Type B pancreatic cell (in vitro differentiated cells): Measurements from ENCODE around the gene TESMIN. TPM values are rescaled to one million over a fixed set of nuclear protein-coding genes. Genes with fewer than 3 reads are reported as not detected.
A peak's percentile ranks its signal among the peaks of the same experiment; 100 is the strongest.

Experiments used
- DNase-seq: peaks from one replicate; pipeline ENCODE4 v3.0.0; 2021; ENCODE audit warnings: mixed read lengths; ENCODE audit not compliant: unreplicated experiment; ENCODE audit errors: extremely low spot score
- H3K27ac Mint-ChIP-seq: 2 replicates; pipeline ENCODE4 v1.8.0; 2021; ENCODE audit warnings: mild to moderate bottlenecking, mixed read lengths
- H3K27me3 Mint-ChIP-seq: 2 replicates; pipeline ENCODE4 v1.8.0; 2021; ENCODE audit warnings: mixed read lengths
- H3K36me3 Mint-ChIP-seq: 2 replicates; pipeline ENCODE4 v1.8.0; 2021; ENCODE audit warnings: mixed read lengths
- H3K4me1 Mint-ChIP-seq: one replicate; pipeline ENCODE4 v1.8.0; 2021; ENCODE audit warnings: mixed read lengths; ENCODE audit not compliant: unreplicated experiment
- H3K4me3 Mint-ChIP-seq: 2 replicates; pipeline ENCODE4 v1.8.0; 2021; ENCODE audit warnings: mild to moderate bottlenecking, mixed read lengths
- H3K9me3 Mint-ChIP-seq: 2 replicates; pipeline ENCODE4 v1.8.0; 2021; ENCODE audit warnings: mixed read lengths
- CTCF ChIP-seq: fragments of 200-600 bp; sonication (generic); conservative IDR thresholded peaks from 2 replicates; pipeline ENCODE4 v1.5.0; 2021; ENCODE audit warnings: antibody characterized with exemption, mild to moderate bottlenecking
- total RNA-seq: library from RNA; stranded (reverse); gene quantifications from 2 replicates; pipeline ENCODE4 v1.2.1, GENCODE V29; 2021; ENCODE audit warnings: low replicate concordance

The TESMIN gene
- total RNA-seq, 1 donor from 2014 or later: 6.7 TPM

GRCh38 chr11:68766786-68767185 lies 15.5 kb upstream of the TESMIN start:
- peak overlapping the region; percentile 29 for H3K27ac Mint-ChIP-seq

GRCh38 chr11:68764746-68765145 lies 13.4 kb upstream of the TESMIN start:
- no peak overlapping the region for H3K4me3 Mint-ChIP-seq
- H3K36me3 Mint-ChIP-seq: peaks cover 10% of the 10 kb centered on the region
- DNase-seq: no peak
- H3K27ac Mint-ChIP-seq: peak overlapping the region; percentile 20
- H3K4me1 Mint-ChIP-seq: peaks cover 7% of the 10 kb centered on the region
- no peaks in the 10 kb centered on the region for H3K27me3 Mint-ChIP-seq
- no peak for TF ChIP-seq CTCF
- no peaks in the 10 kb centered on the region for H3K9me3 Mint-ChIP-seq

More at GRCh38 chr11:68766786-68767185, 15.5 kb upstream of the TESMIN start:
- Mint-ChIP-seq H3K9me3 (no peaks in the 10 kb centered on the region), H3K4me3 (no peak overlapping the region), H3K36me3 (peaks cover 18% of the 10 kb centered on the region), H3K27me3 (peaks cover 4% of the 10 kb centered on the region), H3K4me1 (peaks cover 14% of the 10 kb centered on the region)
- DNase-seq: no peak
- TF ChIP-seq CTCF: no peak

GRCh38 chr11:68763926-68764657 lies 12.8 kb upstream of the TESMIN start:
- no peak overlapping the region for H3K4me3 Mint-ChIP-seq
- peaks cover 10% of the 10 kb centered on the region for H3K36me3 Mint-ChIP-seq
- H3K27me3 Mint-ChIP-seq: no peaks in the 10 kb centered on the region
- TF ChIP-seq CTCF: peak; percentile 36
- H3K4me1 Mint-ChIP-seq: peaks cover 7% of the 10 kb centered on the region
- no peak for DNase-seq
- no peaks in the 10 kb centered on the region for H3K9me3 Mint-ChIP-seq
- peak overlapping the region; percentile 93 for H3K27ac Mint-ChIP-seq

GRCh38 chr11:68763181-68763721 lies 11.9 kb upstream of the TESMIN start:
- peak overlapping the region; percentile 44 for H3K4me3 Mint-ChIP-seq
- peaks cover 5% of the 10 kb centered on the region for H3K36me3 Mint-ChIP-seq
- no peaks in the 10 kb centered on the region for H3K9me3 Mint-ChIP-seq
- no peaks in the 10 kb centered on the region for H3K27me3 Mint-ChIP-seq
- H3K27ac Mint-ChIP-seq: peak overlapping the region; percentile 93
- H3K4me1 Mint-ChIP-seq: peaks cover 7% of the 10 kb centered on the region
- TF ChIP-seq CTCF: no peak
- DNase-seq: no peak

- Mint-ChIP-seq H3K9me3 (no peaks in the 10 kb centered on the region), H3K36me3 (peaks cover 5% of the 10 kb centered on the region), H3K27me3 (no peaks in the 10 kb centered on the region), H3K4me1 (peaks cover 7% of the 10 kb centered on the region), H3K27ac (peak overlapping the region; percentile 93), H3K4me3 (no peak overlapping the region)
- no peak for DNase-seq
- no peak for TF ChIP-seq CTCF
These were observed 11.2 kb upstream of the TESMIN start for GRCh38 chr11:68762481-68762880.
